Panc1 (cell line): Measurements from ENCODE around the gene SLC4A11. TPM values are rescaled to one million over a fixed set of nuclear protein-coding genes. Genes with fewer than 3 reads are reported as not detected.

Experiments
- ATAC-seq: fragments of 200-7000 bp; cut with Tn5 transposase; 2 replicates; pipeline ENCODE4 v1.9.1; 2020; ENCODE audit warnings: mild to moderate bottlenecking, moderate library complexity
- BruUV-seq: library from RNA; stranded (reverse); fragments of 400-500 nt; replicated peaks from 2 replicates; lab custom pipeline; 2021; lab: Mats Ljungman, UMichigan
- CTCF ChIA-PET: fragments of 300-600 bp; sonication (Branson Sonifier 250); formaldehyde crosslinking; loops from one replicate; lab custom pipeline; 2022; ENCODE audit warnings: antibody characterized with exemption; lab: Charles Lee
- POLR2A ChIA-PET: fragments of 300-600 bp; sonication (Branson Sonifier 250); formaldehyde crosslinking; loops from one replicate; lab custom pipeline; 2022; ENCODE audit warnings: antibody characterized with exemption; lab: Charles Lee
- DNase-seq: peaks from one replicate; pipeline ENCODE4 v3.0.0-alpha.2; 2010; ENCODE audit warnings: low read depth, low spot score
- H3K27ac ChIP-seq: 2 replicates; pipeline ENCODE4 v1.5.1; 2011; ENCODE audit warnings: mild to moderate bottlenecking, low read length, inconsistent platforms
- H3K27me3 ChIP-seq: fragments of 200-500 bp; sonication (Bioruptor generic); 2 replicates; pipeline ENCODE4 v1.6.0; 2014; ENCODE audit warnings: low read length, inconsistent platforms; ENCODE audit not compliant: control insufficient read depth, insufficient read depth
- H3K36me3 ChIP-seq: fragments of 200-500 bp; sonication (Bioruptor generic); 2 replicates; pipeline ENCODE4 v1.5.1; 2014; ENCODE audit warnings: inconsistent platforms, mild to moderate bottlenecking, low read length, moderate library complexity; ENCODE audit not compliant: control insufficient read depth, insufficient read depth
- H3K4me1 ChIP-seq: 2 replicates; pipeline ENCODE4 v1.5.1; 2011; ENCODE audit warnings: inconsistent platforms, mild to moderate bottlenecking, low read length, moderate library complexity; ENCODE audit not compliant: control insufficient read depth, insufficient read depth
- H3K4me3 ChIP-seq, 2 experiments: 2 replicates each; pipeline ENCODE4 v1.5.1; 2011 to 2012; ENCODE audit warnings: low read depth in 2 of 2, low read length in 2 of 2, mild to moderate bottlenecking in 2 of 2, inconsistent platforms in 1 of 2, moderate library complexity in 1 of 2
- H3K9me3 ChIP-seq: fragments of 200-500 bp; sonication (Bioruptor generic); 2 replicates; pipeline ENCODE4 v1.5.1; 2014; ENCODE audit warnings: low read depth, mild to moderate bottlenecking, inconsistent platforms, low read length, moderate library complexity; ENCODE audit not compliant: control insufficient read depth, insufficient read depth
- CTCF ChIP-seq: fragments of 450-650 bp; IDR thresholded peaks from 2 replicates; pipeline ENCODE4 v1.5.1; 2017; ENCODE audit warnings: mild to moderate bottlenecking
- POLR2AphosphoS5 ChIP-seq: IDR thresholded peaks from 2 replicates; pipeline ENCODE4 v1.6.1; 2012; ENCODE audit warnings: mild to moderate bottlenecking, low read depth, low read length, moderate library complexity
- SIN3A ChIP-seq: IDR thresholded peaks from 2 replicates; pipeline ENCODE4 v1.6.1; 2012; ENCODE audit warnings: low read depth, mild to moderate bottlenecking, low read length, moderate library complexity, borderline replicate concordance; ENCODE audit not compliant: insufficient read depth
- TCF7L2 ChIP-seq: IDR thresholded peaks from 2 replicates; pipeline ENCODE4 v1.6.1; 2011; ENCODE audit warnings: mild to moderate bottlenecking, low read depth, low read length, inconsistent platforms
- in situ Hi-C: cut with HindIII; loops from 2 replicates; pipeline ENCODE4 v1.10.0; 2016; ENCODE audit warnings: low sequenced_read_pairs, low pct_unique_long_range_greater_than_20kb
- intact Hi-C: fragments of 100-400 bp; cut with micrococcal nuclease; formaldehyde crosslinking; loops from one replicate; pipeline ENCODE4 v1.10.0; 2022; ENCODE audit not compliant: unreplicated experiment
- total RNA-seq: library from RNA; stranded (reverse); gene quantifications from one replicate; pipeline ENCODE4 v1.2.1, GENCODE V29; 2021; ENCODE audit not compliant: unreplicated experiment
- TF ChIP-seq, protein P1 (sequence below), 2 experiments: IDR thresholded peaks; 2 replicates each; pipeline ENCODE4 v1.6.1; 2011 to 2012; ENCODE audit warnings: low read depth in 2 of 2, control low read depth in 1 of 2, low read length in 1 of 2, mild to moderate bottlenecking in 1 of 2, moderate library complexity in 1 of 2; ENCODE audit not compliant: insufficient read depth in 1 of 2

Gene SLC4A11
- total RNA-seq, 1 experiment from 2014 or later = 144 TPM

GRCh38 chr20:3279761-3280160, 40.8 kb upstream of the SLC4A11 start:
- intact Hi-C loops = no loop called here
- Histone ChIP-seq H3K36me3 (peaks cover 2% of the 10 kb centered on the region), H3K27me3 (no peaks in the 10 kb centered on the region), H3K4me3 (no peak overlapping the region), H3K27ac (no peak overlapping the region), H3K4me1 (no peaks in the 10 kb centered on the region), H3K9me3 (no peaks in the 10 kb centered on the region)
- DNase-seq = no peak
- no peak for ATAC-seq
- POLR2A ChIA-PET = no interaction called here
- in situ Hi-C loops = no loop called here
- no TSS peak for BruUV-seq
- no peak for TF ChIP-seq CTCF
- TF ChIP-seq SIN3A = no peak
- TF ChIP-seq POLR2AphosphoS5 = no peak
- TF ChIP-seq, protein P1, sequence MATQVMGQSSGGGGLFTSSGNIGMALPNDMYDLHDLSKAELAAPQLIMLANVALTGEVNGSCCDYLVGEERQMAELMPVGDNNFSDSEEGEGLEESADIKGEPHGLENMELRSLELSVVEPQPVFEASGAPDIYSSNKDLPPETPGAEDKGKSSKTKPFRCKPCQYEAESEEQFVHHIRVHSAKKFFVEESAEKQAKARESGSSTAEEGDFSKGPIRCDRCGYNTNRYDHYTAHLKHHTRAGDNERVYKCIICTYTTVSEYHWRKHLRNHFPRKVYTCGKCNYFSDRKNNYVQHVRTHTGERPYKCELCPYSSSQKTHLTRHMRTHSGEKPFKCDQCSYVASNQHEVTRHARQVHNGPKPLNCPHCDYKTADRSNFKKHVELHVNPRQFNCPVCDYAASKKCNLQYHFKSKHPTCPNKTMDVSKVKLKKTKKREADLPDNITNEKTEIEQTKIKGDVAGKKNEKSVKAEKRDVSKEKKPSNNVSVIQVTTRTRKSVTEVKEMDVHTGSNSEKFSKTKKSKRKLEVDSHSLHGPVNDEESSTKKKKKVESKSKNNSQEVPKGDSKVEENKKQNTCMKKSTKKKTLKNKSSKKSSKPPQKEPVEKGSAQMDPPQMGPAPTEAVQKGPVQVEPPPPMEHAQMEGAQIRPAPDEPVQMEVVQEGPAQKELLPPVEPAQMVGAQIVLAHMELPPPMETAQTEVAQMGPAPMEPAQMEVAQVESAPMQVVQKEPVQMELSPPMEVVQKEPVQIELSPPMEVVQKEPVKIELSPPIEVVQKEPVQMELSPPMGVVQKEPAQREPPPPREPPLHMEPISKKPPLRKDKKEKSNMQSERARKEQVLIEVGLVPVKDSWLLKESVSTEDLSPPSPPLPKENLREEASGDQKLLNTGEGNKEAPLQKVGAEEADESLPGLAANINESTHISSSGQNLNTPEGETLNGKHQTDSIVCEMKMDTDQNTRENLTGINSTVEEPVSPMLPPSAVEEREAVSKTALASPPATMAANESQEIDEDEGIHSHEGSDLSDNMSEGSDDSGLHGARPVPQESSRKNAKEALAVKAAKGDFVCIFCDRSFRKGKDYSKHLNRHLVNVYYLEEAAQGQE (IDR thresholded peaks at IDR 0.05; ENCODE audit: insufficient read depth in 1 of 2, low read depth in 2 of 2, low read length in 1 of 2) = no peak
- TF ChIP-seq TCF7L2 = no peak
- CTCF ChIA-PET = no interaction called here

- no peak for ATAC-seq
- no TSS peak for BruUV-seq
- intact Hi-C loops = no loop called here
- Histone ChIP-seq H3K27me3 (no peaks in the 10 kb centered on the region), H3K4me3 (no peak overlapping the region), H3K27ac (no peak overlapping the region), H3K4me1 (no peaks in the 10 kb centered on the region), H3K9me3 (no peaks in the 10 kb centered on the region), H3K36me3 (peaks cover 2% of the 10 kb centered on the region; the same call in 1 of the 2 replicates)
- POLR2A ChIA-PET = no interaction called here
- in situ Hi-C loops = no loop called here
- TF ChIP-seq CTCF (no peak), SIN3A (no peak), POLR2AphosphoS5 (no peak), TCF7L2 (no peak)
- TF ChIP-seq, protein P1 (IDR thresholded peaks at IDR 0.05; ENCODE audit: insufficient read depth in 1 of 2, low read depth in 2 of 2, low read length in 1 of 2) = no peak
- CTCF ChIA-PET = no interaction called here
- no peak for DNase-seq
Observed at GRCh38 chr20:3277686-3278465, 38.9 kb upstream of the SLC4A11 start.
